Erythroblast (primary cell): Measurements from ENCODE around the gene SLC4A3.

Experiments
- DNase-seq, 2 experiments: peaks; one replicate each; lab custom pipeline; 2025; lab: John Stamatoyannopoulos, UW
- GATA1 ChIP-seq: IDR thresholded peaks from 2 replicates; pipeline ENCODE4 v1.6.1; 2011; ENCODE audit warnings: low read depth, mild to moderate bottlenecking, control low read depth, low read length, moderate library complexity
- POLR2A ChIP-seq: IDR thresholded peaks from 2 replicates; pipeline ENCODE4 v1.6.1; 2011; ENCODE audit warnings: mild to moderate bottlenecking, low read length

Gene SLC4A3

DNA sequence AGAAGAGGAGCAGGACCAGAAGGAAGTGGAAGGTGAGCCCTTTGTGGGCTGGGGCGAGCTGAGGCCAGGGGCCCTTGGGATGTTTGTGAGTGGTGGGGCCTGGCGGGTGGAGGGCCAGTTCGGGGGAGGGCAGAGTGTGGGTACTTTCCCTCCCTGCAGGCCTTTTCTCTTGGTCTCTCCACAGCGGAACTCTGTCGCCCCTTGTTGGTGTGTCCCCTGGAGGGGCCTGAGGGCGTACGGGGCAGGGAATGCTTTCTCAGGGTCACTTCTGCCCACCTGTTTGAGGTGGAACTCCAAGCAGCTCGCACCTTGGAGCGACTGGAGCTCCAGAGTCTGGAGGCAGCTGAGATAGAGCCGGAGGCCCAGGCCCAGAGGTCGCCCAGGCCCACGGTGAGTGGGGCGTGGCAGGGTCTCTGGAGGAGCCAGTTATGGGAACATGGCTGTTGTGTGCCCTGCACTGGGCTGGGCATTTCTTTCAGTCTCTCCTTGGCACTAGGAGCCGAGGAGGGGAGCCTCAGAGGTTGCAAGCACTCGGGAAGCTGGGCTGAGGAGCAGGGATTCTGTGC, 18.9 kb upstream of the SLC4A3 start:
- no peak for DNase-seq
- TF ChIP-seq POLR2A (no peak), GATA1 (no peak)

DNA sequence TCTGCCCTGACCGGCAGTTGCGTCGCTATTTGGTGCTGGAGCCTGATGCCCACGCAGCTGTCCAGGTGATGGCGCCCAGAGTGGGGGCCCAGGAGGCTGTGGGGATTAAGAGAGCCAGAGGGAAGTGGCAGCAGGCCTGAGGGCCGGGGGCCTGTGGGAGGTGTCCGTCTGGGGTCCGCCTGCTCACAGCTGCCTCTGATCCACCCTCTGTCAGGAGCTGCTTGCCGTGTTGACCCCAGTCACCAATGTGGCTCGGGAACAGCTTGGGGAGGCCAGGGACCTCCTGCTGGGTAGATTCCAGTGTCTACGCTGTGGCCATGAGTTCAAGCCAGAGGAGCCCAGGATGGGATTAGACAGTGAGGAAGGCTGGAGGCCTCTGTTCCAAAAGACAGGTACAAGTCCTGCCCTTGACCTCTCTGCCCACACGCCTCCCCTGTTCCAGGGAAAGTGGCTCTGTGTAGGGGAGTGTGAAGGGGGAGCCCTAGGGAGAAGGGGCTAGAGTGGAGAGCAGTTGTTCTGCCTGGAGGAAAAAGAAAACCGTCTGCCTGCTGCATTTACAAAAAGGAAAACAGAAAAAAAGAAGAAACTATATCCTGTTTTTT, 18.2 kb upstream of the SLC4A3 start:
- no peak for TF ChIP-seq POLR2A
- TF ChIP-seq GATA1 = no peak
- DNase-seq = no peak

DNA sequence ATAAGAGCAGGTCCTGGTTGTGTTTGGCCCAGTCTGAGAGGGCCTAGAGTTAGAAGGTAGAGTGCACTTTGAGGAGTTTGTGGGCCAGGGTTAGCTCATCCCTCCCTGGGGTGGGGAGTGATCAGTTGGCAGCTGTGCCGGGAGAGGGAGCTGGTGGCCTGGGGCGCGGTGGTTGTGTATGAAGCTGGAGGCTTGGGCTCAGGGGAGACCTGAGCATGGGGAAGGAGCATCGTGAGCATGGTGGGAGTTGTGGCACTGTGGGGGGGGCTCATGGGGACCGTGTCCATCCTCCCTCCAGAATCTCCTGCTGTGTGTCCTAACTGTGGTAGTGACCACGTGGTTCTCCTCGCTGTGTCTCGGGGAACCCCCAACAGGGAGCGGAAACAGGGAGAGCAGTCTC, 16.1 kb upstream of the SLC4A3 start:
- no peak for DNase-seq
- no peak for TF ChIP-seq GATA1
- TF ChIP-seq POLR2A = no peak

DNA sequence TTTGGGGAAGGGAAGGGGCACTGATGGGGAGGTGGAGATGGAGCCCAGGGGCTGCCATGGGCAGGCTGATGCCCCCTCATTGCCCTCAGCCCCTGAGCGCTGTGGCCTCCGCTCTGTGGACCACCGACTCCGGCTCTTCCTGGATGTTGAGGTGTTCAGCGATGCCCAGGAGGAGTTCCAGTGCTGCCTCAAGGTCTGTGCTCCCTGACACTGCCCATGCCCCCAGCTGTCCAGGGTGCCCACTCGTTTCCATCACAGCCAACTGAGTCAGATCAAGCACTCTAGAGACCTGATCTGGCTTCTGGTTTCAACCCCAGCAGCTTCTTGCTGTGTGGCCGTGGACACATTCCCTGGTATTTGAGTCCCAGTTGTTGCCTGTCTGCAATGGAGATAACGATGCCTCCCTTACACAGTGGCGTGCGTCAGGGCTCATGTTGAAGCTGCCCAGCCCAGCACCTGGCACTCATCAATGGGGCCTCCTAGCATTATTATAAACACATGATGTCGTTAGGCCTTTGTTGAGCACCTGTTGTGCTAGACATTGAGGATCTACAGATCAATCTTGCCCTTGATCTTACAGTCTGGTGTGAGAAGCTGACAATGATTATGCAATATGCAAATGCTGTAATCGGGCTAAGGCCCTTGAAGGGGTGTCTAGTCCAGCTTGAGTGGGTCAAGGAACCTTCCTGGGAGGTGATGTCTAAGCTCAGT, 15.4 kb upstream of the SLC4A3 start:
- TF ChIP-seq GATA1 (no peak), POLR2A (no peak)
- DNase-seq = no peak

DNA sequence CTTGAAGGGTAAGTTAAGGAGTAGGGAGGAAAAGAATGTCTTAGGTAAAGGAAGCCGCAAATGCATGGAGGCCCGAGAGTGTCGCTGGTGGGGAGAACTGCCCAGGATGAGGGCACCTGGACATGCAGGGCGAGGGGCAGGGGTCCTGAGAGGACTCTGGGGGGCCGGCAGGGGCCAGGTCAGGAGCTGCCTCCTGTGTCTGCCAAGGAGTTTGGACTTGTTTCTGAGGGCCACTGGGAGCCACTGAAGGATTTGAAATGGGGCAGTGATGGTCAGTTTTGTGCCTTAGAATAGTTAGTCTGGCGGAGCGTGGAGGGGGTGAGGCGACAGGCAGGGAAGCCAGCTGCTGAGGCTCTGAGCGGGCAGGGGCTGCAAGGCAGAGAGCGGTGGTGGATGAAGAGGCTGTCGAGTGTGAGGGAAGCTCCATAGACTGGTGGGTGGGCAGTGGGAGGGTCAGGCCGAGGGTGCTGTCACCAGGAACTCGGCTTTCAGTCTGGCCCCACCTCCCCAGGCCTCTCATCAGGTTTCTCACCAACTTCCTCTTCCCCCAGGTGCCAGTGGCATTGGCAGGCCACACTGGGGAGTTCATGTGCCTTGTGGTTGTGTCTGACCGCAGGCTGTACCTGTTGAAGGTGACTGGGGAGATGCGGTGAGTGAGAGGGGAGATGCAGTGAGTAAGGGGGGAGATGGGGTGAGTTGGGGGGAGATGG, 14.7 kb upstream of the SLC4A3 start:
- DNase-seq = no peak
- no peak for TF ChIP-seq GATA1
- no peak for TF ChIP-seq POLR2A

DNA sequence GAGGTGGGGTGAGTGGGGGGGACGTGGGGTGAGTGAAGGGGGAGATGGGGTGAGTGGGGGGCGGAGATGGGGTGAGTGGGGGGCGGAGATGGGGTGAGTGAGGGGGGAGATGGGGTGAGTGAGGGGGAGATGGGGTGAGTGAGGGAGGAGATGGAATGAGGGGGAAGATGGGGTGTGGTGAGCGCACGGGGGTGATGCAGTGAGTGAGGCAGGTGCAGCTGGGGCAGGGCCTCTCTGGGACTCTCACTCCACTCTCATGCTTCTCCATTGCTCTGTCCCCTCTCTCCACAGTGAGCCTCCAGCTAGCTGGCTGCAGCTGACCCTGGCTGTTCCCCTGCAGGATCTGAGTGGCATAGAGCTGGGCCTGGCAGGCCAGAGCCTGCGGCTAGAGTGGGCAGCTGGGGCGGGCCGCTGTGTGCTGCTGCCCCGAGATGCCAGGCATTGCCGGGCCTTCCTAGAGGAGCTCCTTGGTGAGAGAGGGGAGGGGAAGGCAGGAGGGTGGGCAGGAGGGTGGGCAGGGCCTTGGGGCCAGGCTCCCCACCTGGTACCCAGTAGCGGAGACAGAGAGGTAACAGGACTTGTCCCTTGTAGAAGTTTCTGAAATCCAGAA, 13.9 kb upstream of the SLC4A3 start:
- no peak for DNase-seq
- TF ChIP-seq GATA1 (no peak), POLR2A (no peak)

DNA sequence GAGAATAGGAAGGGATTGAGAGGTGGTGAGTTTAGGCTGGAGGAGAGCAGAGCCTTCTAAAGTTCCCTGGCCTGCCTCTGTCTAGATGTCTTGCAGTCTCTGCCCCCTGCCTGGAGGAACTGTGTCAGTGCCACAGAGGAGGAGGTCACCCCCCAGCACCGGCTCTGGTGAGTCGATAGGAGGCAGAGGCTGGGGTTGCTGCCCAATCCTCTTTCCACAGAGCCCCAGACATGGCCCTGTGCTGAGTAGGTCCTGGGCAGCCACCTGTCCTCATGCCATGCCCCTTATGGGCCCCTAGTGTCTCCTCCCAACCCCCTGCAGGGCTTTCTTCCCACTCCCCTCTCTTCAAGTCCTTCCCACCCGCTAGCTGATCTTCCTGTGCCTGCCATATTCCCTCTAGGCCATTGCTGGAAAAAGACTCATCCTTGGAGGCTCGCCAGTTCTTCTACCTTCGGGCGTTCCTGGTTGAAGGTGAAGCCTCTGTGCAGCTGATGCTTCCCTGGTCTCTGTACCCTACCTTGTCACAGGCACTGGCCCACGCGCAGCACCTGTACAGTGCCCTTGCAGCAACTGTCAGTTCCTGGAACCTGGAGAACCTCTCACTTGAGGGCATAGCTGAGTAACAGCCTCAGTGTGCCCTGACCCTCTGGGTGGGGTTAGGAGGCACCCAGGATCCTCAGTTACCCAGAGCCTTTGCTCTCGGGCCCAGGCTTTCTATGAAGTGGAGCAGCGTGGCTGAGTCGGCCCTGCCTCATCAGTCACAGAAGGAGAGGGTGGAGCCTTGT, 13.2 kb upstream of the SLC4A3 start:
- DNase-seq = no peak
- TF ChIP-seq POLR2A (no peak), GATA1 (no peak)

DNA sequence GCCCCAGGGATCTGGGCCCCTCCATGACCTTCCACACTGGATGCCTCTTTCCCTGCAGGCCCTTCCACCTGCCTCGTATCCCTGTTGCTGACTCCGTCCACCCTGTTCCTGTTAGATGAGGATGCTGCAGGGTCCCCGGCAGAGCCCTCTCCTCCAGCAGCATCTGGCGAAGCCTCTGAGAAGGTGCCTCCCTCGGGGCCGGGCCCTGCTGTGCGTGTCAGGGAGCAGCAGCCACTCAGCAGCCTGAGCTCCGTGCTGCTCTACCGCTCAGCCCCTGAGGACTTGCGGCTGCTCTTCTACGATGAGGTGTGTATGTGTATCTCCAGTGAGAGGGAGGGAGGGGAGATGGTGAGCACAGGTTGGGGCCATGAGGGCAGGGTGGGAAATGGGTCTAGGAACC, 12.4 kb upstream of the SLC4A3 start:
- TF ChIP-seq GATA1 (no peak), POLR2A (no peak)
- no peak for DNase-seq

DNA sequence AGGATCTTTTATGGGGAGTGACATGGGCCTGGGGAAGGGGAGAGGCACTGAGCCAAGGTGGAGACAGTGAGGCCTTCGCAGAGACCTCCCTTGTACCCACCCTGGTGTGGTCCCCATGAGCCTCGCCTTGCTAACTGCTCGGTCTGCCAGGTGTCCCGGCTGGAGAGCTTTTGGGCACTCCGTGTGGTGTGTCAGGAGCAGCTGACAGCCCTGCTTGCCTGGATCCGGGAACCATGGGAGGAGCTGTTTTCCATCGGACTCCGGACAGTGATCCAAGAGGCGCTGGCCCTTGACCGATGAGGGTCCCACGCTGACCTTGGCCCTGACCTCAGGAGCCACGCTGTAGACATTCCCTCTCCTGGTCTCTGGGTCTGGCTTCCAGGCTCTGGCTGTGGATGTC, 11.5 kb upstream of the SLC4A3 start:
- TF ChIP-seq GATA1 (no peak), POLR2A (no peak)
- no peak for DNase-seq

DNA sequence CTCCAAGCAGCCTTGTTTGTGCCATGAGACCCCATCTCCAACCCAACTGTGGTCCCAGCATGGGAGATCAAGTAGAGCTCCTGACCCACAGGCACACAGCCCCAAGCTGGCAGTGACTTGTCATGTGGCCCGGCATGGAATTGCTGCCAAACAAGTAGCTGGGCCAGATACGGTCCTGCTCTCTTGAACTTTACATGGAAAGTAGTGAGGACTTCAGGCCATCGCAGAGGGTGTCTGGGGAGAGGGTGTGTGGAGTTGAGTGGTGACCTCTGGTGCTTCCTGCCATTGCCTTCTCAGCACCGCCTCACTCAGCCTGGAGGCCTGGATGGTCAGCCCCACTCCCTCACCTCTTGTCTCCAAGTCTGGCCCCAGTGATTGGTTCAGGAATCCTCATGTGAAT, 10.9 kb upstream of the SLC4A3 start:
- no peak for DNase-seq
- TF ChIP-seq POLR2A (no peak), GATA1 (no peak)

DNA sequence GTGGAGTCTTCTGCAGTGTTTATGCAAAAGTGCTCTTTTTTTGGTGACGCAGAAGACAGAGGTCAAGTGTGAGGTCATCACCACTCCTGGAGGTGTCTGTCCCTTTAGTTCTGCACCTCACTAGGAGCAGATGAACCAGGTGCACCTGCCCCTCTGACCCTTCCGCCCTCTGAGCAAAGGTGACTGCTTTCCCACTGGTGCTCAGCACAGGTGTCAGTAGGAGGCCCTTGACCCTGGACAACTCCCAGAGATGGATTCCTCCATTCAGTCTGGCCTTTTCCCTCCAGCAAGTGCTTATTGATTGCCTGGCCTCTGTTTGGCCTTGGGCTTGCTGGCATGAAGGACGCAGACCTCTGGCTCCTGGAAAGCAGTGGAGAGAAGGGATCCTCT, 8.7 kb upstream of the SLC4A3 start:
- no peak for TF ChIP-seq GATA1
- TF ChIP-seq POLR2A = no peak
- DNase-seq = no peak

DNA sequence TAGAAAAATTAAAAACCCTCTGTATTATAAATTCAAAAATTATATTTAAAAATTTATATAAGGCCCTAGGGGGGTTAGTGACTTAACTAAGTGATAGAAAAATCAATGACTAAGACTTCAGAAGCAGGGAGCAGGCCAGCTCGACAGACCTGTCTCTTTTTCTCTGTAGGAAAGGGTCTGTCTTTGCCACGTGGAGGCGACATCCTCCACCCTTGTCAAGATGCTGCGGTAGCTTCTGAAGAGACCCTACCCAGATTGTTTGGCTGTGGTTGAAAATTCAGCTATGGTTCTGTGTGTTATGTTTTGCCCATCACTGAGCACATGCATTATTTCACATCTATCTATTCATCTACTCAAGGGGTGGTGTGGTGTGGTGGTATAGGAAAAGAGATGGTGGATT, 8.2 kb upstream of the SLC4A3 start:
- DNase-seq = no peak
- no peak for TF ChIP-seq POLR2A
- no peak for TF ChIP-seq GATA1

DNA sequence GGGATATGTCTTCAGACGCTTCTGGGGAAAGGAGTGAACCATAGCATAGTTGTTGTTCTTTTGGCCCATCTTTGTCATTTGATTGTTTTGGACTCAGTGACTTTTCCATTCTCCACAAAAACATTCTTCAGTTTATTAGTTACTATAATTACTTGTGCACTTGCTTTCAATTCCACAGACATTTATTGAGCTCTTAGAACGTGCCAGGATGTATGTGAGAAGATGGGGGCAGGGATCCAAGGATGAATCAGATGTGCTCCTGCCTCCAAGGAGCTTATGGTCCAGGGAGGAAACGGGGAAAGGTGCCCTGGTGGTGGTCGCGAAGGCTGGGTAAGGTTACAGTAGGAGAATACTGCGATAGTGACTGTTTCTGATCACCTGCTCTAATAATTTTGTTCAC, 6.9 kb upstream of the SLC4A3 start:
- TF ChIP-seq GATA1 = no peak
- DNase-seq = no peak

DNA sequence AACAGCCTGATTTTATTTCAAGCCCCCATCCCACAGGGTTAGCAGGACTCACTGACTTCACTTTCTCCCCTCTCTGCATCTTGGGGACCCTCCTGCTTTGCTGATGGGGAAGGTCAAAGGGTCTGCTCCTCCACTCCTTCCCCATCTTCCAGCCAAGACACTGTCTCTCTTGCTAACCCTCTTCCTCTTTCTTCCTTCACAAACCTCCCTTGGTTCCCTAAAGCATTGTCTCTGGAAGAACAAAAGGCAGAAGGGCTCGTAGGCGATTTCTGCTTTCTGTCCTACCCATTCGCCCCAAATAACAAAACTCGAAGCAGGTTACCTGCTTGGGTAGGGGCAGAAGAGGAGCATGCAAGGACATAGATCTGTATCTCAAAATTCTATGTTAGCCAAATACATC, 5.5 kb upstream of the SLC4A3 start:
- TF ChIP-seq POLR2A (no peak), GATA1 (no peak)
- no peak for DNase-seq

DNA sequence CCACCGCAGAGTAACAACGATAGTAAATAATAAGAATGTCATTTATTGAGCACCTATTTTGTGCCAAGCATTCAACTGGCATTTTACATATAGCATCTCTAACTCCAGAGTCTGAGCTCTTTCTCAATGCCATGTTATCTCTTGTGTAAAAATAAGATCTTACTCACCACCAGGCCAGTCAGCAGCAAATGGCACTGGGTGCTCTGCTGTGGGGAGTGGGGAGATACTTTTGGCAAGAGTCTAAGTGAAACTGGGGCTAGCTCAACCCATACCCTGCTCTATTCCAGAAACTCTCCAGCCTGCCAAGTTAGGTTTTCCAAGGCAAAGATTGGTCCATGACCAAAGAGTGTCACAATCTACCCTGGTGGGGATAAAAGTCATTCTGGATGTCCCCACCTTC, 5.0 kb upstream of the SLC4A3 start:
- TF ChIP-seq GATA1 (no peak), POLR2A (no peak)

More for the DNA sequence above, 5.0 kb upstream of the SLC4A3 start:
- no peak for DNase-seq
